MM.1S (cell line): ENCODE results near the gene INO80D.
A peak's percentile ranks its signal among the peaks of the same experiment; 100 is the strongest.

Experiments used
- DNase-seq: peaks from one replicate; pipeline ENCODE4 v3.0.0-alpha.2; 2015
- H2AFZ ChIP-seq: fragments of 300-600 bp; sonication (generic); 2 replicates; pipeline ENCODE4 v1.6.0; 2016; ENCODE audit warnings: antibody characterized with exemption, low read length
- H3F3A ChIP-seq: fragments of 300-600 bp; sonication (generic); 2 replicates; pipeline ENCODE4 v1.6.1; 2016; ENCODE audit warnings: mild to moderate bottlenecking, antibody characterized with exemption, low read length, moderate library complexity, mixed read lengths; ENCODE audit not compliant: insufficient read depth
- H3K27ac ChIP-seq: fragments of 300-600 bp; sonication (generic); 2 replicates; pipeline ENCODE4 v1.5.1; 2016; ENCODE audit warnings: mild to moderate bottlenecking, low read length
- H3K27me3 ChIP-seq: fragments of 300-600 bp; sonication (generic); replicated peaks from 2 replicates; pipeline ENCODE4 v1.6.0; 2016; ENCODE audit warnings: low read length; ENCODE audit not compliant: insufficient read depth
- H3K36me3 ChIP-seq: fragments of 300-600 bp; sonication (generic); replicated peaks from 2 replicates; pipeline ENCODE4 v1.6.1; 2016; ENCODE audit warnings: mild to moderate bottlenecking, low read length, mixed read lengths; ENCODE audit not compliant: insufficient read depth
- H3K4me1 ChIP-seq: fragments of 300-600 bp; sonication (generic); 2 replicates; pipeline ENCODE4 v1.6.1; 2016; ENCODE audit warnings: low read length, mixed read lengths
- H3K4me2 ChIP-seq: fragments of 300-600 bp; sonication (generic); 2 replicates; pipeline ENCODE4 v1.6.0; 2016; ENCODE audit warnings: low read depth, low read length
- H3K4me3 ChIP-seq: fragments of 300-600 bp; sonication (generic); 2 replicates; pipeline ENCODE4 v1.5.1; 2016; ENCODE audit warnings: low read length, mixed read lengths
- H3K79me2 ChIP-seq: fragments of 300-600 bp; sonication (generic); 2 replicates; pipeline ENCODE4 v1.6.1; 2016; ENCODE audit warnings: mixed run types, low read length, mixed read lengths
- H3K9ac ChIP-seq: fragments of 300-600 bp; sonication (generic); 2 replicates; pipeline ENCODE4 v1.6.1; 2016; ENCODE audit warnings: low read length, mixed read lengths
- H3K9me2 ChIP-seq: fragments of 300-600 bp; sonication (generic); replicated peaks from 2 replicates; pipeline ENCODE4 v1.6.1; 2016; ENCODE audit warnings: mild to moderate bottlenecking, low read length, mixed read lengths; ENCODE audit not compliant: insufficient read depth
- H3K9me3 ChIP-seq: fragments of 300-600 bp; sonication (generic); replicated peaks from 2 replicates; pipeline ENCODE4 v1.6.1; 2016; ENCODE audit warnings: mild to moderate bottlenecking, low read length, mixed read lengths; ENCODE audit not compliant: insufficient read depth
- H4K20me1 ChIP-seq: fragments of 300-600 bp; sonication (generic); 2 replicates; pipeline ENCODE4 v1.6.1; 2016; ENCODE audit warnings: mild to moderate bottlenecking, low read length, moderate library complexity, mixed read lengths; ENCODE audit not compliant: insufficient read depth
- EZH2 ChIP-seq: fragments of 300-600 bp; sonication (generic); optimal IDR thresholded peaks from 2 replicates; pipeline ENCODE3; 2017; ENCODE audit warnings: low read depth, mild to moderate bottlenecking, antibody characterized with exemption, low read length, mixed read lengths
- EZH2phosphoT487 ChIP-seq: fragments of 300-600 bp; sonication (generic); IDR thresholded peaks from 2 replicates; pipeline ENCODE4 v1.6.1; 2018; ENCODE audit warnings: antibody characterized with exemption, low read length
- TF ChIP-seq, protein P1 (sequence below): fragments of 300-600 bp; sonication (generic); IDR thresholded peaks from 2 replicates; pipeline ENCODE4 v1.5.1; 2016; ENCODE audit warnings: antibody characterized with exemption, low read length, mixed read lengths

Gene INO80D

GRCh38 chr2:205948496-205948837, 137.5 kb downstream of the INO80D start:
- DNase-seq: no peak
- Histone ChIP-seq H2AFZ (peak overlapping the region; percentile 47; the same call in 1 of the 2 replicates), H3F3A (no peaks in the 10 kb centered on the region), H3K36me3 (no peaks in the 10 kb centered on the region), H3K4me1 (no peaks in the 10 kb centered on the region), H3K27ac (no peak overlapping the region), H3K4me3 (no peak overlapping the region), H3K27me3 (no peaks in the 10 kb centered on the region), H3K9me3 (no peaks in the 10 kb centered on the region), H3K79me2 (no peaks in the 10 kb centered on the region), H3K9me2 (no peaks in the 10 kb centered on the region), H3K9ac (no peak overlapping the region), H4K20me1 (no peaks in the 10 kb centered on the region), H3K4me2 (peak overlapping the region; percentile 24; the same call in 1 of the 2 replicates)
- TF ChIP-seq EZH2 (no peak), EZH2phosphoT487 (no peak)

- H3K4me3 ChIP-seq: no peak overlapping the region
- no peaks in the 10 kb centered on the region for H3K36me3 ChIP-seq
- H3K9me3 ChIP-seq: no peaks in the 10 kb centered on the region
- H3K4me2 ChIP-seq: peak overlapping the region; percentile 24; the same call in 1 of the 2 replicates
- no peaks in the 10 kb centered on the region for H3K27me3 ChIP-seq
- H3K27ac ChIP-seq: no peak overlapping the region
- no peaks in the 10 kb centered on the region for H4K20me1 ChIP-seq
- DNase-seq: peak; percentile 61
- no peaks in the 10 kb centered on the region for H3F3A ChIP-seq
- TF ChIP-seq EZH2phosphoT487: no peak
- TF ChIP-seq, protein P1, sequence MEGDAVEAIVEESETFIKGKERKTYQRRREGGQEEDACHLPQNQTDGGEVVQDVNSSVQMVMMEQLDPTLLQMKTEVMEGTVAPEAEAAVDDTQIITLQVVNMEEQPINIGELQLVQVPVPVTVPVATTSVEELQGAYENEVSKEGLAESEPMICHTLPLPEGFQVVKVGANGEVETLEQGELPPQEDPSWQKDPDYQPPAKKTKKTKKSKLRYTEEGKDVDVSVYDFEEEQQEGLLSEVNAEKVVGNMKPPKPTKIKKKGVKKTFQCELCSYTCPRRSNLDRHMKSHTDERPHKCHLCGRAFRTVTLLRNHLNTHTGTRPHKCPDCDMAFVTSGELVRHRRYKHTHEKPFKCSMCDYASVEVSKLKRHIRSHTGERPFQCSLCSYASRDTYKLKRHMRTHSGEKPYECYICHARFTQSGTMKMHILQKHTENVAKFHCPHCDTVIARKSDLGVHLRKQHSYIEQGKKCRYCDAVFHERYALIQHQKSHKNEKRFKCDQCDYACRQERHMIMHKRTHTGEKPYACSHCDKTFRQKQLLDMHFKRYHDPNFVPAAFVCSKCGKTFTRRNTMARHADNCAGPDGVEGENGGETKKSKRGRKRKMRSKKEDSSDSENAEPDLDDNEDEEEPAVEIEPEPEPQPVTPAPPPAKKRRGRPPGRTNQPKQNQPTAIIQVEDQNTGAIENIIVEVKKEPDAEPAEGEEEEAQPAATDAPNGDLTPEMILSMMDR: peak; percentile 96
- H3K4me1 ChIP-seq: no peaks in the 10 kb centered on the region
- no peaks in the 10 kb centered on the region for H3K9me2 ChIP-seq
- no peak overlapping the region for H3K9ac ChIP-seq
- H2AFZ ChIP-seq: peak overlapping the region; percentile 47; the same call in 1 of the 2 replicates
- H3K79me2 ChIP-seq: no peaks in the 10 kb centered on the region
Observed at GRCh38 chr2:205947621-205948495, 138.1 kb downstream of the INO80D start.

- no peaks in the 10 kb centered on the region for H3K9me3 ChIP-seq
- no peaks in the 10 kb centered on the region for H3K79me2 ChIP-seq
- H3K27ac ChIP-seq: no peak overlapping the region
- H3K9ac ChIP-seq: no peak overlapping the region
- no peak overlapping the region for H3K4me2 ChIP-seq
- TF ChIP-seq, protein P1: no peak
- no peak for TF ChIP-seq EZH2phosphoT487
- TF ChIP-seq EZH2: no peak
- no peak for DNase-seq
- H4K20me1 ChIP-seq: no peaks in the 10 kb centered on the region
- no peaks in the 10 kb centered on the region for H3K36me3 ChIP-seq
- H3K4me1 ChIP-seq: no peaks in the 10 kb centered on the region
- no peaks in the 10 kb centered on the region for H3K9me2 ChIP-seq
- H3K4me3 ChIP-seq: no peak overlapping the region
- H2AFZ ChIP-seq: no peak overlapping the region
- H3F3A ChIP-seq: no peaks in the 10 kb centered on the region
- H3K27me3 ChIP-seq: no peaks in the 10 kb centered on the region
Observed at GRCh38 chr2:205946226-205946625, 139.7 kb downstream of the INO80D start.
